CD4-positive, alpha-beta T cell treated with Interleukin-6 at 100 ng/mL for 8 hours (primary cell): Measurements from ENCODE around the gene DSC3.

Source experiments
- DNase-seq: peaks from one replicate; pipeline ENCODE4 v3.0.0-alpha.2; 2020; ENCODE audit warnings: mixed read lengths, low spot score

Gene DSC3

GRCh38 chr18:30971338-30971956 is 71.1 kb downstream of the DSC3 start:
- DNase-seq: no peak

GRCh38 chr18:30970196-30970816 is 72.2 kb downstream of the DSC3 start:
- no peak for DNase-seq

- DNase-seq: no peak
Measured at GRCh38 chr18:30969670-30970170, 72.8 kb downstream of the DSC3 start.

GRCh38 chr18:30967701-30968100 is 74.8 kb downstream of the DSC3 start:
- DNase-seq: no peak

GRCh38 chr18:30965237-30965636 is 77.3 kb downstream of the DSC3 start:
- no peak for DNase-seq

GRCh38 chr18:30960661-30961060 is 81.9 kb downstream of the DSC3 start:
- no peak for DNase-seq

GRCh38 chr18:30957066-30957465 is 85.5 kb downstream of the DSC3 start:
- DNase-seq: no peak

GRCh38 chr18:30954262-30954661 is 88.3 kb downstream of the DSC3 start:
- DNase-seq: no peak

- DNase-seq: no peak
Measured at GRCh38 chr18:30945761-30946160, 96.8 kb downstream of the DSC3 start.

GRCh38 chr18:30944773-30945417 is 97.6 kb downstream of the DSC3 start:
- DNase-seq: no peak

- DNase-seq: no peak
Measured at GRCh38 chr18:30940952-30941539, 101.5 kb downstream of the DSC3 start.
